ENCODE measurements around the gene TEPSIN. TPM values are rescaled to one million over a fixed set of nuclear protein-coding genes. Genes with fewer than 3 reads are reported as not detected.

The TEPSIN gene
- total and polyA plus RNA-seq, 5 donors from 2014 or later = 2.1 to 113 (median 6.2) TPM

- H3K4me1 ChIP-seq (ENCODE audit: control insufficient read depth, insufficient read depth, low read length, poor library complexity, severe bottlenecking) = no peaks in the 10 kb centered on the region
- no peaks in the 10 kb centered on the region for H3K9me3 ChIP-seq (ENCODE audit: control insufficient read depth in 2 of 2, low read length in 2 of 2)
- Mint-ChIP-seq H3K4me3 (no peak overlapping the region), H3K27ac (no peak overlapping the region), H3K4me1 (no peaks in the 10 kb centered on the region), H3K36me3 (no peaks in the 10 kb centered on the region), H3K27me3 (no peaks in the 10 kb centered on the region), H3K9me3 (peaks cover 0 to 2% (median 0%) of the 10 kb centered on the region in 7 donors)
- H3K27ac ChIP-seq (ENCODE audit: insufficient read depth, low read length, poor library complexity, severe bottlenecking) = no peak overlapping the region
- H3K27me3 ChIP-seq (ENCODE audit: control insufficient read depth, insufficient read depth, low read length) = no peaks in the 10 kb centered on the region
- no peak for DNase-seq
- no peaks in the 10 kb centered on the region for H3K36me3 ChIP-seq (ENCODE audit: control insufficient read depth, insufficient read depth, low read length)
- ATAC-seq (ENCODE audit: low read depth in 2 of 2) = no peak
- no peak overlapping the region for H3K4me3 ChIP-seq (ENCODE audit: low read depth, low read length)
Observed at GRCh38 chr17:81195941-81196495, 42.8 kb downstream of the TEPSIN start.

- Histone ChIP-seq H3K36me3 (ENCODE audit: control insufficient read depth, insufficient read depth, low read length) (no peaks in the 10 kb centered on the region), H3K4me3 (ENCODE audit: low read depth, low read length) (no peak overlapping the region), H3K4me1 (ENCODE audit: control insufficient read depth, insufficient read depth, low read length, poor library complexity, severe bottlenecking) (no peaks in the 10 kb centered on the region), H3K27ac (ENCODE audit: insufficient read depth, low read length, poor library complexity, severe bottlenecking) (no peak overlapping the region), H3K27me3 (ENCODE audit: control insufficient read depth, insufficient read depth, low read length) (no peaks in the 10 kb centered on the region), H3K9me3 (ENCODE audit: control insufficient read depth in 2 of 2, low read length in 2 of 2) (no peaks in the 10 kb centered on the region)
- ATAC-seq (ENCODE audit: low read depth in 2 of 2) = no peak
- no peaks in the 10 kb centered on the region for H3K27me3 Mint-ChIP-seq
- no peak for DNase-seq
- H3K36me3 Mint-ChIP-seq = no peaks in the 10 kb centered on the region
- no peaks in the 10 kb centered on the region for H3K4me1 Mint-ChIP-seq
- H3K27ac Mint-ChIP-seq = no peak overlapping the region
- peaks cover 0 to 2% (median 0%) of the 10 kb centered on the region in 7 donors for H3K9me3 Mint-ChIP-seq
- H3K4me3 Mint-ChIP-seq = no peak overlapping the region
Observed at GRCh38 chr17:81194941-81195901, 43.6 kb downstream of the TEPSIN start.

- no peak for DNase-seq
- Mint-ChIP-seq H3K27ac (no peak overlapping the region), H3K4me1 (no peaks in the 10 kb centered on the region), H3K9me3 (peaks cover 0 to 2% (median 0%) of the 10 kb centered on the region in 7 donors), H3K36me3 (no peaks in the 10 kb centered on the region), H3K4me3 (no peak overlapping the region), H3K27me3 (no peaks in the 10 kb centered on the region)
- Histone ChIP-seq H3K9me3 (ENCODE audit: control insufficient read depth in 2 of 2, low read length in 2 of 2) (no peaks in the 10 kb centered on the region), H3K27me3 (ENCODE audit: control insufficient read depth, insufficient read depth, low read length) (no peaks in the 10 kb centered on the region), H3K4me1 (ENCODE audit: control insufficient read depth, insufficient read depth, low read length, poor library complexity, severe bottlenecking) (no peaks in the 10 kb centered on the region), H3K27ac (ENCODE audit: insufficient read depth, low read length, poor library complexity, severe bottlenecking) (no peak overlapping the region), H3K4me3 (ENCODE audit: low read depth, low read length) (no peak overlapping the region), H3K36me3 (ENCODE audit: control insufficient read depth, insufficient read depth, low read length) (no peaks in the 10 kb centered on the region)
- ATAC-seq (ENCODE audit: low read depth in 2 of 2) = no peak
Observed at GRCh38 chr17:81194225-81194760, 44.6 kb downstream of the TEPSIN start.

GRCh38 chr17:81193470-81194224, 45.2 kb downstream of the TEPSIN start:
- no peak overlapping the region for H3K4me3 Mint-ChIP-seq
- no peaks in the 10 kb centered on the region for H3K27me3 Mint-ChIP-seq
- DNase-seq = no peak

GRCh38 chr17:81193051-81193410, 45.8 kb downstream of the TEPSIN start:
- no peak overlapping the region for H3K4me3 Mint-ChIP-seq
- H3K27ac Mint-ChIP-seq = no peak overlapping the region
- no peak overlapping the region for H3K27ac ChIP-seq (ENCODE audit: insufficient read depth, low read length, poor library complexity, severe bottlenecking)
- no peaks in the 10 kb centered on the region for H3K27me3 Mint-ChIP-seq
- no peaks in the 10 kb centered on the region for H3K9me3 ChIP-seq (ENCODE audit: control insufficient read depth in 2 of 2, low read length in 2 of 2)
- no peak overlapping the region for H3K4me3 ChIP-seq (ENCODE audit: low read depth, low read length)
- H3K4me1 Mint-ChIP-seq = no peaks in the 10 kb centered on the region
- no peaks in the 10 kb centered on the region for H3K9me3 Mint-ChIP-seq
- H3K36me3 Mint-ChIP-seq = no peaks in the 10 kb centered on the region
- ATAC-seq (ENCODE audit: low read depth in 2 of 2) (no peak), DNase-seq (no peak)
- no peaks in the 10 kb centered on the region for H3K27me3 ChIP-seq (ENCODE audit: control insufficient read depth, insufficient read depth, low read length)
- H3K36me3 ChIP-seq (ENCODE audit: control insufficient read depth, insufficient read depth, low read length) = no peaks in the 10 kb centered on the region
- H3K4me1 ChIP-seq (ENCODE audit: control insufficient read depth, insufficient read depth, low read length, poor library complexity, severe bottlenecking) = no peaks in the 10 kb centered on the region

More at GRCh38 chr17:81193470-81194224, 45.2 kb downstream of the TEPSIN start:
- Histone ChIP-seq H3K4me3 (ENCODE audit: low read depth, low read length) (no peak overlapping the region), H3K4me1 (ENCODE audit: control insufficient read depth, insufficient read depth, low read length, poor library complexity, severe bottlenecking) (no peaks in the 10 kb centered on the region), H3K27me3 (ENCODE audit: control insufficient read depth, insufficient read depth, low read length) (no peaks in the 10 kb centered on the region), H3K36me3 (ENCODE audit: control insufficient read depth, insufficient read depth, low read length) (no peaks in the 10 kb centered on the region), H3K9me3 (ENCODE audit: control insufficient read depth in 2 of 2, low read length in 2 of 2) (no peaks in the 10 kb centered on the region), H3K27ac (ENCODE audit: insufficient read depth, low read length, poor library complexity, severe bottlenecking) (no peak overlapping the region)
- no peaks in the 10 kb centered on the region for H3K4me1 Mint-ChIP-seq
- H3K27ac Mint-ChIP-seq = no peak overlapping the region
- H3K9me3 Mint-ChIP-seq = peaks cover 0 to 2% (median 0%) of the 10 kb centered on the region in 7 donors
- no peak for ATAC-seq (ENCODE audit: low read depth in 2 of 2)
- H3K36me3 Mint-ChIP-seq = no peaks in the 10 kb centered on the region

GRCh38 chr17:81192386-81193050, 46.3 kb downstream of the TEPSIN start:
- H3K4me1 Mint-ChIP-seq = no peaks in the 10 kb centered on the region
- no peak overlapping the region for H3K27ac Mint-ChIP-seq
- Histone ChIP-seq H3K4me3 (ENCODE audit: low read depth, low read length) (no peak overlapping the region), H3K27me3 (ENCODE audit: control insufficient read depth, insufficient read depth, low read length) (no peaks in the 10 kb centered on the region), H3K9me3 (ENCODE audit: control insufficient read depth in 2 of 2, low read length in 2 of 2) (no peaks in the 10 kb centered on the region), H3K36me3 (ENCODE audit: control insufficient read depth, insufficient read depth, low read length) (no peaks in the 10 kb centered on the region), H3K4me1 (ENCODE audit: control insufficient read depth, insufficient read depth, low read length, poor library complexity, severe bottlenecking) (no peaks in the 10 kb centered on the region), H3K27ac (ENCODE audit: insufficient read depth, low read length, poor library complexity, severe bottlenecking) (no peak overlapping the region)
- no peaks in the 10 kb centered on the region for H3K36me3 Mint-ChIP-seq
- no peak for DNase-seq
- H3K9me3 Mint-ChIP-seq = no peaks in the 10 kb centered on the region
- no peaks in the 10 kb centered on the region for H3K27me3 Mint-ChIP-seq
- H3K4me3 Mint-ChIP-seq = no peak overlapping the region
- ATAC-seq (ENCODE audit: low read depth in 2 of 2) = no peak

- no peaks in the 10 kb centered on the region for H3K4me1 Mint-ChIP-seq
- H3K4me3 Mint-ChIP-seq = no peak overlapping the region
- H3K27me3 ChIP-seq (ENCODE audit: control insufficient read depth, insufficient read depth, low read length) = no peaks in the 10 kb centered on the region
- no peaks in the 10 kb centered on the region for H3K27me3 Mint-ChIP-seq
- H3K9me3 ChIP-seq (ENCODE audit: control insufficient read depth in 2 of 2, low read length in 2 of 2) = no peaks in the 10 kb centered on the region
- DNase-seq = no peak
- H3K36me3 ChIP-seq (ENCODE audit: control insufficient read depth, insufficient read depth, low read length) = no peaks in the 10 kb centered on the region
- no peaks in the 10 kb centered on the region for H3K4me1 ChIP-seq (ENCODE audit: control insufficient read depth, insufficient read depth, low read length, poor library complexity, severe bottlenecking)
- no peak for ATAC-seq (ENCODE audit: low read depth in 2 of 2)
- H3K27ac ChIP-seq (ENCODE audit: insufficient read depth, low read length, poor library complexity, severe bottlenecking) = no peak overlapping the region
- no peaks in the 10 kb centered on the region for H3K9me3 Mint-ChIP-seq
- H3K4me3 ChIP-seq (ENCODE audit: low read depth, low read length) = no peak overlapping the region
- H3K36me3 Mint-ChIP-seq = no peaks in the 10 kb centered on the region
- no peak overlapping the region for H3K27ac Mint-ChIP-seq
Observed at GRCh38 chr17:81191646-81192045, 47.2 kb downstream of the TEPSIN start.

Measured in CD4-positive, CD25-positive, alpha-beta regulatory T cell (primary cell).